HL-60 (cell line): ENCODE data around the gene ZNF609.
A peak's percentile ranks its signal among the peaks of the same experiment; 100 is the strongest.

Experiments
- CTCF ChIP-seq: IDR thresholded peaks from one replicate; pipeline ENCODE4 v1.5.1; 2011; ENCODE audit warnings: low read length, control low read depth, inconsistent platforms; ENCODE audit not compliant: insufficient read depth
- POLR2AphosphoS5 ChIP-seq: IDR thresholded peaks from 2 replicates; pipeline ENCODE4 v1.6.1; 2012; ENCODE audit warnings: low read depth
- REST ChIP-seq: IDR thresholded peaks from 2 replicates; pipeline ENCODE4 v1.6.1; 2012; ENCODE audit warnings: low read depth; ENCODE audit not compliant: insufficient replicate concordance
- SPI1 ChIP-seq: IDR thresholded peaks from 2 replicates; pipeline ENCODE4 v1.6.1; 2012; ENCODE audit warnings: low read depth, mild to moderate bottlenecking, borderline replicate concordance

GRCh38 chr15:64466408-64467141 is 6.2 kb downstream of the ZNF609 start:
- no peak for TF ChIP-seq CTCF
- no peak for TF ChIP-seq POLR2AphosphoS5
- TF ChIP-seq REST, result no peak
- peak; percentile 32; the same call in 1 of the 2 replicates for TF ChIP-seq SPI1
